IgD-negative memory B cell (primary cell): ENCODE measurements around the gene ECD. TPM values are rescaled to one million over a fixed set of nuclear protein-coding genes. Genes with fewer than 3 reads are reported as not detected.

Experiments used
- H3K27ac Mint-ChIP-seq, 3 donors: one replicate each; pipeline ENCODE4 v1.8.0; 2020 to 2022; ENCODE audit warnings: mild to moderate bottlenecking in 3 of 3, mixed read lengths in 3 of 3, moderate library complexity in 1 of 3
- H3K27me3 Mint-ChIP-seq: one replicate; pipeline ENCODE4 v1.8.0; 2021; ENCODE audit warnings: mixed read lengths
- H3K36me3 Mint-ChIP-seq: one replicate; pipeline ENCODE4 v1.8.0; 2020; ENCODE audit warnings: mild to moderate bottlenecking, mixed read lengths
- H3K4me1 Mint-ChIP-seq, 3 donors: one replicate each; pipeline ENCODE4 v1.8.0; 2020 to 2022; ENCODE audit warnings: mixed read lengths in 3 of 3, mild to moderate bottlenecking in 1 of 3
- H3K4me3 Mint-ChIP-seq, 4 donors: one replicate each; pipeline ENCODE4 v1.8.0; 2020 to 2022; ENCODE audit warnings: mild to moderate bottlenecking in 4 of 4, mixed read lengths in 4 of 4, moderate library complexity in 3 of 4
- H3K9me3 Mint-ChIP-seq, 3 donors: one replicate each; pipeline ENCODE4 v1.8.0; 2020 to 2021; ENCODE audit warnings: mixed read lengths in 3 of 3, mild to moderate bottlenecking in 1 of 3
- polyA plus RNA-seq: library from polyadenylated mRNA; unstranded; fragments of 300-500 nt; fragmentation: Illumina TruSeq; gene quantifications from one replicate; pipeline ENCODE4 v1.2.3, GENCODE V29; 2021

The ECD gene
- polyA plus RNA-seq, result 29.7 TPM

- H3K9me3 Mint-ChIP-seq, result no peaks in the 10 kb centered on the region
- H3K4me1 Mint-ChIP-seq, result peaks cover 24 to 30% (median 28%) of the 10 kb centered on the region in 3 donors
- peaks cover 2% of the 10 kb centered on the region for H3K36me3 Mint-ChIP-seq
- H3K27ac Mint-ChIP-seq, result peak within 1 kb of the TSS; percentile 98 to 100 (median 99)
- no peaks in the 10 kb centered on the region for H3K27me3 Mint-ChIP-seq
- peak within 1 kb of the TSS; percentile 98 to 100 (median 100) for H3K4me3 Mint-ChIP-seq
Measured at GRCh38 chr10:73167783-73168464, at the start of gene ECD, which contains the start of gene FAM149B1. ECD (minus strand) TSS chr10:73168008; CDS start chr10:73163937, 4,071 bp downstream. FAM149B1 (plus strand) TSS chr10:73168119; CDS start chr10:73168340, 221 bp downstream.

- Mint-ChIP-seq H3K36me3 (peaks cover 40% of the 10 kb centered on the region), H3K4me3 (peak overlapping the region in 1 of 4 donors; percentile 42), H3K4me1 (peaks cover 0 to 4% (median 2%) of the 10 kb centered on the region in 3 donors), H3K27ac (no peak overlapping the region), H3K9me3 (peaks cover 0 to 1% (median 0%) of the 10 kb centered on the region in 3 donors), H3K27me3 (no peaks in the 10 kb centered on the region)
Measured at GRCh38 chr10:73215749-73216148, 47.9 kb upstream of the ECD start.

GRCh38 chr10:73211106-73211811 is 43.5 kb upstream of the ECD start:
- H3K9me3 Mint-ChIP-seq, result peaks cover 0 to 1% (median 0%) of the 10 kb centered on the region in 3 donors
- peaks cover 25% of the 10 kb centered on the region for H3K36me3 Mint-ChIP-seq
- H3K27me3 Mint-ChIP-seq, result no peaks in the 10 kb centered on the region
- no peak overlapping the region for H3K27ac Mint-ChIP-seq
- H3K4me1 Mint-ChIP-seq, result peaks cover 0 to 4% (median 2%) of the 10 kb centered on the region in 3 donors
- H3K4me3 Mint-ChIP-seq, result no peak overlapping the region

GRCh38 chr10:73210395-73211105 is 42.7 kb upstream of the ECD start:
- H3K9me3 Mint-ChIP-seq, result peaks cover 0 to 6% (median 1%) of the 10 kb centered on the region in 3 donors
- no peaks in the 10 kb centered on the region for H3K27me3 Mint-ChIP-seq
- no peak overlapping the region for H3K27ac Mint-ChIP-seq
- H3K4me1 Mint-ChIP-seq, result peaks cover 0 to 4% (median 2%) of the 10 kb centered on the region in 3 donors
- peak overlapping the region in 1 of 4 donors; percentile 27 for H3K4me3 Mint-ChIP-seq
- H3K36me3 Mint-ChIP-seq, result peaks cover 19% of the 10 kb centered on the region

GRCh38 chr10:73209705-73210104 is 41.9 kb upstream of the ECD start:
- no peaks in the 10 kb centered on the region for H3K27me3 Mint-ChIP-seq
- no peak overlapping the region for H3K27ac Mint-ChIP-seq
- peaks cover 22% of the 10 kb centered on the region for H3K36me3 Mint-ChIP-seq
- peaks cover 0 to 6% (median 1%) of the 10 kb centered on the region in 3 donors for H3K9me3 Mint-ChIP-seq
- no peak overlapping the region for H3K4me3 Mint-ChIP-seq
- H3K4me1 Mint-ChIP-seq, result peaks cover 0 to 4% (median 2%) of the 10 kb centered on the region in 3 donors

GRCh38 chr10:73207883-73208282 is 40.1 kb upstream of the ECD start:
- Mint-ChIP-seq H3K36me3 (peaks cover 13% of the 10 kb centered on the region), H3K9me3 (peaks cover 0 to 6% (median 1%) of the 10 kb centered on the region in 3 donors), H3K27me3 (no peaks in the 10 kb centered on the region), H3K27ac (no peak overlapping the region), H3K4me1 (peaks cover 0 to 2% (median 0%) of the 10 kb centered on the region in 3 donors), H3K4me3 (no peak overlapping the region)

GRCh38 chr10:73206385-73206784 is 38.6 kb upstream of the ECD start:
- no peaks in the 10 kb centered on the region for H3K27me3 Mint-ChIP-seq
- no peak overlapping the region for H3K4me3 Mint-ChIP-seq
- H3K4me1 Mint-ChIP-seq, result no peaks in the 10 kb centered on the region
- H3K9me3 Mint-ChIP-seq, result peaks cover 0 to 6% (median 0%) of the 10 kb centered on the region in 3 donors
- H3K27ac Mint-ChIP-seq, result peak overlapping the region in 1 of 3 donors; percentile 69
- H3K36me3 Mint-ChIP-seq, result peaks cover 9% of the 10 kb centered on the region

GRCh38 chr10:73205890-73206289 is 38.1 kb upstream of the ECD start:
- H3K27ac Mint-ChIP-seq, result peak overlapping the region in 2 of 3 donors; percentile 8 to 69
- H3K4me1 Mint-ChIP-seq, result no peaks in the 10 kb centered on the region
- peaks cover 12% of the 10 kb centered on the region for H3K36me3 Mint-ChIP-seq
- H3K9me3 Mint-ChIP-seq, result peaks cover 0 to 6% (median 0%) of the 10 kb centered on the region in 3 donors
- H3K4me3 Mint-ChIP-seq, result no peak overlapping the region
- H3K27me3 Mint-ChIP-seq, result no peaks in the 10 kb centered on the region

- peaks cover 9% of the 10 kb centered on the region for H3K36me3 Mint-ChIP-seq
- no peaks in the 10 kb centered on the region for H3K4me1 Mint-ChIP-seq
- no peak overlapping the region for H3K27ac Mint-ChIP-seq
- H3K27me3 Mint-ChIP-seq, result no peaks in the 10 kb centered on the region
- H3K9me3 Mint-ChIP-seq, result peaks cover 0 to 6% (median 0%) of the 10 kb centered on the region in 3 donors
- H3K4me3 Mint-ChIP-seq, result no peak overlapping the region
Measured at GRCh38 chr10:73205081-73205480, 37.3 kb upstream of the ECD start.

- H3K36me3 Mint-ChIP-seq, result no peaks in the 10 kb centered on the region
- no peaks in the 10 kb centered on the region for H3K27me3 Mint-ChIP-seq
- H3K27ac Mint-ChIP-seq, result no peak overlapping the region
- no peak overlapping the region for H3K4me3 Mint-ChIP-seq
- H3K4me1 Mint-ChIP-seq, result no peaks in the 10 kb centered on the region
- no peaks in the 10 kb centered on the region for H3K9me3 Mint-ChIP-seq
Measured at GRCh38 chr10:73190188-73190587, 22.4 kb upstream of the ECD start.

GRCh38 chr10:73186266-73186665 is 18.5 kb upstream of the ECD start:
- Mint-ChIP-seq H3K36me3 (peaks cover 6% of the 10 kb centered on the region), H3K4me1 (no peaks in the 10 kb centered on the region), H3K4me3 (no peak overlapping the region), H3K27me3 (no peaks in the 10 kb centered on the region), H3K9me3 (peaks cover 0 to 1% (median 0%) of the 10 kb centered on the region in 3 donors), H3K27ac (no peak overlapping the region)

- no peak overlapping the region for H3K4me3 Mint-ChIP-seq
Measured at GRCh38 chr10:73183667-73184281, 16.0 kb upstream of the ECD start.

GRCh38 chr10:73182568-73182967 is 14.8 kb upstream of the ECD start:
- Mint-ChIP-seq H3K9me3 (peaks cover 0 to 1% (median 0%) of the 10 kb centered on the region in 3 donors), H3K27me3 (no peaks in the 10 kb centered on the region), H3K4me1 (peaks cover 0 to 1% (median 0%) of the 10 kb centered on the region in 3 donors), H3K4me3 (no peak overlapping the region), H3K36me3 (peaks cover 12% of the 10 kb centered on the region), H3K27ac (no peak overlapping the region)

More at GRCh38 chr10:73183667-73184281, 16.0 kb upstream of the ECD start:
- no peaks in the 10 kb centered on the region for H3K27me3 Mint-ChIP-seq
- peaks cover 0 to 1% (median 0%) of the 10 kb centered on the region in 3 donors for H3K4me1 Mint-ChIP-seq
- peaks cover 0 to 1% (median 0%) of the 10 kb centered on the region in 3 donors for H3K9me3 Mint-ChIP-seq
- H3K36me3 Mint-ChIP-seq, result peaks cover 12% of the 10 kb centered on the region
- no peak overlapping the region for H3K27ac Mint-ChIP-seq

GRCh38 chr10:73174148-73174925 is 6.5 kb upstream of the ECD start:
- no peaks in the 10 kb centered on the region for H3K9me3 Mint-ChIP-seq
- H3K27me3 Mint-ChIP-seq, result no peaks in the 10 kb centered on the region
- no peak overlapping the region for H3K27ac Mint-ChIP-seq
- peaks cover 3% of the 10 kb centered on the region for H3K36me3 Mint-ChIP-seq
- H3K4me3 Mint-ChIP-seq, result no peak overlapping the region
- H3K4me1 Mint-ChIP-seq, result peaks cover 0 to 2% (median 2%) of the 10 kb centered on the region in 3 donors
